Mesenchymal stem cell (in vitro differentiated cells and primary cell): ENCODE measurements around the gene MAN2B2.

Source experiments
- DNase-seq: peaks from one replicate; pipeline ENCODE4 v3.0.0-alpha.2; 2013
- H2AFZ ChIP-seq: one replicate; pipeline ENCODE4 v1.6.1; 2013; ENCODE audit warnings: low read depth, mild to moderate bottlenecking, control low read depth, inconsistent platforms, low read length, moderate library complexity
- H2AK5ac ChIP-seq: 2 replicates; pipeline ENCODE4 v1.6.1; 2013; ENCODE audit warnings: low read length, moderate library complexity, mild to moderate bottlenecking, inconsistent platforms; ENCODE audit not compliant: severe bottlenecking
- H2BK120ac ChIP-seq: one replicate; pipeline ENCODE4 v1.6.1; 2013; ENCODE audit warnings: low read depth, mild to moderate bottlenecking, inconsistent platforms, low read length, moderate library complexity
- H2BK12ac ChIP-seq, 2 experiments: one replicate each; pipeline ENCODE4 v1.6.1; 2013; ENCODE audit warnings: inconsistent platforms in 2 of 2, low read length in 2 of 2, mild to moderate bottlenecking in 2 of 2, moderate library complexity in 2 of 2, control low read depth in 1 of 2
- H2BK15ac ChIP-seq: one replicate; pipeline ENCODE4 v1.6.1; 2013; ENCODE audit warnings: mild to moderate bottlenecking, low read depth, inconsistent platforms; ENCODE audit not compliant: poor library complexity, severe bottlenecking
- H2BK5ac ChIP-seq: 2 replicates; pipeline ENCODE4 v1.6.1; 2013; ENCODE audit warnings: low read depth, mild to moderate bottlenecking, low read length, control low read depth, inconsistent platforms; ENCODE audit not compliant: poor library complexity, severe bottlenecking
- H3K14ac ChIP-seq, 2 experiments: one replicate each; pipeline ENCODE4 v1.6.1; 2013; ENCODE audit warnings: inconsistent platforms in 2 of 2, low read length in 2 of 2, control low read depth in 1 of 2, mild to moderate bottlenecking in 1 of 2, moderate library complexity in 1 of 2
- H3K18ac ChIP-seq, 2 experiments: one replicate each; pipeline ENCODE4 v1.6.1; 2013; ENCODE audit warnings: inconsistent platforms in 2 of 2, low read length in 2 of 2, control low read depth in 1 of 2, low read depth in 1 of 2, mild to moderate bottlenecking in 1 of 2
- H3K23ac ChIP-seq, 2 experiments: one replicate each; pipeline ENCODE4 v1.6.1; 2013; ENCODE audit warnings: inconsistent platforms in 2 of 2, low read length in 2 of 2, mild to moderate bottlenecking in 2 of 2, moderate library complexity in 2 of 2, control low read depth in 1 of 2
- H3K27ac ChIP-seq: 2 replicates; pipeline ENCODE4 v1.5.1; 2013; ENCODE audit warnings: mild to moderate bottlenecking, moderate library complexity, low read length, control low read depth, inconsistent platforms; ENCODE audit not compliant: poor library complexity, severe bottlenecking
- H3K27me3 ChIP-seq, 2 experiments: 2 replicates each; pipeline versions ENCODE4 v1.6.1 to v1.7.0; 2013; ENCODE audit warnings: low read length in 2 of 2, mild to moderate bottlenecking in 2 of 2, moderate library complexity in 2 of 2, control low read depth in 1 of 2, inconsistent platforms in 1 of 2; ENCODE audit not compliant: control insufficient read depth in 1 of 2, insufficient read depth in 1 of 2
- H3K36me3 ChIP-seq, 2 experiments: 2 replicates each; pipeline versions ENCODE4 v1.6.1 to v1.7.0; 2013; ENCODE audit warnings: low read length in 2 of 2, control low read depth in 1 of 2, inconsistent platforms in 1 of 2, low read depth in 1 of 2, mild to moderate bottlenecking in 1 of 2; ENCODE audit not compliant: insufficient read depth in 2 of 2, control insufficient read depth in 1 of 2
- H3K4ac ChIP-seq, 2 experiments: one replicate each; pipeline ENCODE4 v1.6.1; 2013; ENCODE audit warnings: inconsistent platforms in 2 of 2, low read length in 2 of 2, mild to moderate bottlenecking in 2 of 2, moderate library complexity in 2 of 2, control low read depth in 1 of 2, low read depth in 1 of 2
- H3K4me1 ChIP-seq: 2 replicates; pipeline ENCODE4 v1.6.1; 2013; ENCODE audit warnings: low read depth, low read length, control low read depth; ENCODE audit not compliant: control insufficient read depth, insufficient read depth
- H3K4me2 ChIP-seq: 2 replicates; pipeline ENCODE4 v1.6.1; 2013; ENCODE audit warnings: low read length, mild to moderate bottlenecking, inconsistent platforms; ENCODE audit not compliant: poor library complexity, severe bottlenecking
- H3K4me3 ChIP-seq, 2 experiments: 2 replicates each; pipeline versions ENCODE4 v1.5.1 to v1.7.0; 2013; ENCODE audit warnings: low read length in 2 of 2, mild to moderate bottlenecking in 2 of 2, control low read depth in 1 of 2, low read depth in 1 of 2; ENCODE audit not compliant: insufficient read depth in 1 of 2
- H3K79me1 ChIP-seq: replicated peaks from 2 replicates; pipeline ENCODE4 v1.6.1; 2013; ENCODE audit warnings: mild to moderate bottlenecking, control low read depth, low read length, inconsistent platforms; ENCODE audit not compliant: poor library complexity, severe bottlenecking
- H3K9ac ChIP-seq: 2 replicates; pipeline ENCODE4 v1.7.0; 2013; ENCODE audit warnings: mild to moderate bottlenecking, low read length, moderate library complexity
- H3K9me3 ChIP-seq: 2 replicates; pipeline ENCODE4 v1.7.0; 2013; ENCODE audit warnings: mild to moderate bottlenecking, low read length; ENCODE audit not compliant: control insufficient read depth
- H4K8ac ChIP-seq: one replicate; pipeline ENCODE4 v1.6.1; 2013; ENCODE audit warnings: inconsistent platforms, mild to moderate bottlenecking, low read length, moderate library complexity
- H4K91ac ChIP-seq: one replicate; pipeline ENCODE4 v1.6.1; 2013; ENCODE audit warnings: mild to moderate bottlenecking, low read length, inconsistent platforms
- WGBS: methylation state at CpG from one replicate; pipeline ENCODE4 v1.1.7; 2013; ENCODE audit warnings: mixed read lengths; 5-methylcytosine and 5-hydroxymethylcytosine counted together

The MAN2B2 gene

GRCh38 chr4:6610856-6611430 is 36.0 kb downstream of the MAN2B2 start:
- peak overlapping the region; percentile 57 for H4K91ac ChIP-seq

GRCh38 chr4:6612961-6613675 is 38.1 kb downstream of the MAN2B2 start:
- no peak overlapping the region for H3K9ac ChIP-seq
- no peak overlapping the region for H2BK120ac ChIP-seq
- H4K91ac ChIP-seq: no peak overlapping the region
- H3K14ac ChIP-seq: no peak overlapping the region
- H2BK12ac ChIP-seq: no peak overlapping the region
- no peak overlapping the region for H3K4me2 ChIP-seq
- H3K4me1 ChIP-seq: no peaks in the 10 kb centered on the region
- no peaks in the 10 kb centered on the region for H3K9me3 ChIP-seq
- no peak overlapping the region for H4K8ac ChIP-seq
- 98% methylated on average over 3 of the region's 3 CpGs for WGBS
- peaks cover 1% of the 10 kb centered on the region for H3K79me1 ChIP-seq
- no peak overlapping the region for H2AFZ ChIP-seq
- no peak overlapping the region for H3K4me3 ChIP-seq
- H3K27ac ChIP-seq: no peak overlapping the region
- no peak overlapping the region for H2BK5ac ChIP-seq
- no peaks in the 10 kb centered on the region for H3K27me3 ChIP-seq
- H2BK15ac ChIP-seq: no peak overlapping the region
- H3K23ac ChIP-seq: no peak overlapping the region
- DNase-seq: no peak
- no peak overlapping the region for H3K4ac ChIP-seq
- H3K18ac ChIP-seq: no peak overlapping the region
- peaks cover 66 to 79% of the 10 kb centered on the region in 2 experiments for H3K36me3 ChIP-seq
- no peak overlapping the region for H2AK5ac ChIP-seq

More at GRCh38 chr4:6610856-6611430, 36.0 kb downstream of the MAN2B2 start:
- Histone ChIP-seq H3K4me3 (no peak overlapping the region), H2BK15ac (no peak overlapping the region), H3K9ac (no peak overlapping the region), H4K8ac (no peak overlapping the region), H3K4me1 (no peaks in the 10 kb centered on the region), H2AK5ac (no peak overlapping the region), H3K14ac (no peak overlapping the region), H2AFZ (no peak overlapping the region), H3K36me3 (peaks cover 68 to 74% of the 10 kb centered on the region in 2 experiments), H3K9me3 (peaks cover under 1% of the 10 kb centered on the region), H3K4ac (no peak overlapping the region), H2BK12ac (no peak overlapping the region), H2BK5ac (no peak overlapping the region), H3K23ac (no peak overlapping the region), H3K18ac (no peak overlapping the region), H3K4me2 (no peak overlapping the region), H3K27ac (no peak overlapping the region), H3K27me3 (no peaks in the 10 kb centered on the region), H3K79me1 (no peaks in the 10 kb centered on the region), H2BK120ac (no peak overlapping the region)
- DNase-seq: no peak
- 96% methylated on average over 24 of the region's 24 CpGs for WGBS

- H2BK5ac ChIP-seq: no peak overlapping the region
- H2AK5ac ChIP-seq: no peak overlapping the region
- H3K18ac ChIP-seq: no peak overlapping the region
- no peak overlapping the region for H3K9ac ChIP-seq
- no peak overlapping the region for H3K27ac ChIP-seq
- H3K4me2 ChIP-seq: no peak overlapping the region
- no peak overlapping the region for H2AFZ ChIP-seq
- no peak overlapping the region for H2BK12ac ChIP-seq
- H3K23ac ChIP-seq: no peak overlapping the region
- peaks cover 68 to 80% of the 10 kb centered on the region in 2 experiments for H3K36me3 ChIP-seq
- no peak overlapping the region for H2BK120ac ChIP-seq
- no peak overlapping the region for H3K4me3 ChIP-seq
- no peaks in the 10 kb centered on the region for H3K27me3 ChIP-seq
- no peaks in the 10 kb centered on the region for H3K4me1 ChIP-seq
- no peak overlapping the region for H3K4ac ChIP-seq
- WGBS: 93% methylated on average over 17 of the region's 17 CpGs
- peaks cover 1% of the 10 kb centered on the region for H3K79me1 ChIP-seq
- no peak overlapping the region for H3K14ac ChIP-seq
- H3K9me3 ChIP-seq: no peaks in the 10 kb centered on the region
- H4K8ac ChIP-seq: no peak overlapping the region
- H2BK15ac ChIP-seq: no peak overlapping the region
- H4K91ac ChIP-seq: no peak overlapping the region
- DNase-seq: no peak
Observed at GRCh38 chr4:6613676-6614651, 39.0 kb downstream of the MAN2B2 start.
